DOHH2 (cell line): Measurements from ENCODE around the gene C1QTNF5.

Experiments
- H3F3A ChIP-seq: fragments of 200-600 bp; sonication (generic), shearing (Covaris generic); 2 replicates; pipeline ENCODE4 v1.6.0; 2016; ENCODE audit warnings: antibody characterized with exemption, mild to moderate bottlenecking; ENCODE audit not compliant: control insufficient read depth, insufficient read depth
- H3K27ac ChIP-seq: fragments of 200-600 bp; sonication (generic); 2 replicates; pipeline ENCODE4 v1.5.1; 2014; ENCODE audit warnings: low read depth, mild to moderate bottlenecking, low read length, moderate library complexity
- H3K27me3 ChIP-seq: fragments of 200-600 bp; sonication (generic); 2 replicates; pipeline ENCODE4 v1.6.1; 2014; ENCODE audit warnings: mild to moderate bottlenecking, low read length, mixed read lengths; ENCODE audit not compliant: control insufficient read depth
- H3K36me3 ChIP-seq: fragments of 200-600 bp; sonication (generic); 2 replicates; pipeline ENCODE4 v1.6.1; 2014; ENCODE audit warnings: mild to moderate bottlenecking, low read length, moderate library complexity, mixed read lengths; ENCODE audit not compliant: control insufficient read depth
- H3K4me1 ChIP-seq: fragments of 200-600 bp; sonication (generic); 2 replicates; pipeline ENCODE4 v1.6.1; 2014; ENCODE audit warnings: mild to moderate bottlenecking, low read length, mixed read lengths; ENCODE audit not compliant: control insufficient read depth
- H3K4me2 ChIP-seq: fragments of 200-600 bp; sonication (generic); 2 replicates; pipeline ENCODE4 v1.6.0; 2014; ENCODE audit warnings: mild to moderate bottlenecking, low read length, moderate library complexity
- H3K4me3 ChIP-seq: fragments of 200-600 bp; sonication (generic); 2 replicates; pipeline ENCODE4 v1.5.1; 2014; ENCODE audit warnings: mild to moderate bottlenecking, low read length, mixed read lengths
- H3K79me2 ChIP-seq: fragments of 200-600 bp; sonication (generic); 2 replicates; pipeline ENCODE4 v1.6.1; 2014; ENCODE audit warnings: mild to moderate bottlenecking, low read length, mixed read lengths; ENCODE audit not compliant: control insufficient read depth
- H3K9me2 ChIP-seq: fragments of 200-600 bp; sonication (generic); replicated peaks from 2 replicates; pipeline ENCODE4 v1.6.1; 2014; ENCODE audit warnings: mild to moderate bottlenecking, low read length, mixed read lengths; ENCODE audit not compliant: control insufficient read depth
- H3K9me3 ChIP-seq: fragments of 200-600 bp; sonication (generic); 2 replicates; pipeline ENCODE4 v1.6.1; 2014; ENCODE audit warnings: antibody characterized with exemption, low read length, mixed read lengths; ENCODE audit not compliant: control insufficient read depth, insufficient read depth
- H4K20me1 ChIP-seq: fragments of 200-600 bp; sonication (generic); 2 replicates; pipeline ENCODE4 v1.6.0; 2014; ENCODE audit warnings: low read depth, mild to moderate bottlenecking, antibody characterized with exemption, low read length, moderate library complexity; ENCODE audit not compliant: control insufficient read depth, insufficient read depth
- CTCF ChIP-seq: fragments of 200-600 bp; sonication (generic); IDR thresholded peaks from one replicate; pipeline ENCODE4 v1.5.1; 2014; ENCODE audit warnings: antibody characterized with exemption, mild to moderate bottlenecking, low read depth, low read length; ENCODE audit not compliant: poor library complexity, severe bottlenecking
- EZH2phosphoT487 ChIP-seq: fragments of 200-600 bp; sonication (generic); IDR thresholded peaks from 2 replicates; pipeline ENCODE4 v1.6.1; 2017; ENCODE audit warnings: borderline replicate concordance, mild to moderate bottlenecking, antibody characterized with exemption, low read length, moderate library complexity, mixed read lengths

Gene C1QTNF5

GRCh38 chr11:119362741-119363080 lies 22.0 kb upstream of the C1QTNF5 start:
- H3K27me3 ChIP-seq, result peaks cover 6% of the 10 kb centered on the region; the same call in 1 of the 2 replicates
- peak overlapping the region; percentile 63 for H3K27ac ChIP-seq
- H3K4me3 ChIP-seq, result peak overlapping the region; percentile 93
- no peaks in the 10 kb centered on the region for H3K9me3 ChIP-seq
- TF ChIP-seq EZH2phosphoT487, result no peak
- no peak for TF ChIP-seq CTCF
- 0 out of 2 replicates have a peak, but pooled peaks cover 5% of the 10 kb centered on the region for H3F3A ChIP-seq
- peaks cover 95% of the 10 kb centered on the region for H3K4me1 ChIP-seq
- H3K36me3 ChIP-seq, result peaks cover 28% of the 10 kb centered on the region
- H3K79me2 ChIP-seq, result peaks cover 35% of the 10 kb centered on the region
- no peaks in the 10 kb centered on the region for H3K9me2 ChIP-seq
- H3K4me2 ChIP-seq, result peak overlapping the region; percentile 91
- H4K20me1 ChIP-seq, result no peaks in the 10 kb centered on the region

GRCh38 chr11:119361941-119362725 lies 21.4 kb upstream of the C1QTNF5 start:
- H3K4me2 ChIP-seq, result peak overlapping the region; percentile 91
- H3K4me3 ChIP-seq, result peak overlapping the region; percentile 93
- H4K20me1 ChIP-seq, result no peaks in the 10 kb centered on the region
- peaks cover 35% of the 10 kb centered on the region for H3K79me2 ChIP-seq
- H3K36me3 ChIP-seq, result peaks cover 33% of the 10 kb centered on the region
- 0 out of 2 replicates have a peak, but pooled peaks cover 5% of the 10 kb centered on the region for H3F3A ChIP-seq
- no peaks in the 10 kb centered on the region for H3K9me3 ChIP-seq
- H3K27ac ChIP-seq, result peak overlapping the region; percentile 63
- peaks cover 94% of the 10 kb centered on the region for H3K4me1 ChIP-seq
- TF ChIP-seq EZH2phosphoT487 (no peak), CTCF (no peak)
- H3K27me3 ChIP-seq, result peaks cover 6% of the 10 kb centered on the region; the same call in 1 of the 2 replicates
- H3K9me2 ChIP-seq, result no peaks in the 10 kb centered on the region

- Histone ChIP-seq H3K4me1 (peaks cover 91% of the 10 kb centered on the region), H3K4me3 (peak overlapping the region; percentile 93), H3K4me2 (peak overlapping the region; percentile 91), H4K20me1 (no peaks in the 10 kb centered on the region), H3K9me3 (no peaks in the 10 kb centered on the region), H3K27me3 (peaks cover 6% of the 10 kb centered on the region; the same call in 1 of the 2 replicates), H3F3A (0 out of 2 replicates have a peak, but pooled peaks cover 5% of the 10 kb centered on the region), H3K79me2 (peaks cover 35% of the 10 kb centered on the region), H3K36me3 (peaks cover 39% of the 10 kb centered on the region), H3K27ac (peak overlapping the region; percentile 63), H3K9me2 (no peaks in the 10 kb centered on the region)
- TF ChIP-seq CTCF (no peak), EZH2phosphoT487 (no peak)
Observed at GRCh38 chr11:119361056-119361787, 20.5 kb upstream of the C1QTNF5 start.
